NCI-H446 (cell line): ENCODE measurements around the gene CRACR2A.
A peak's percentile ranks its signal among the peaks of the same experiment; 100 is the strongest.

Experiments used
- DNase-seq, 2 experiments: peaks; one replicate each; lab custom pipeline; 2025; lab: John Stamatoyannopoulos, UW

The CRACR2A gene, protein sequence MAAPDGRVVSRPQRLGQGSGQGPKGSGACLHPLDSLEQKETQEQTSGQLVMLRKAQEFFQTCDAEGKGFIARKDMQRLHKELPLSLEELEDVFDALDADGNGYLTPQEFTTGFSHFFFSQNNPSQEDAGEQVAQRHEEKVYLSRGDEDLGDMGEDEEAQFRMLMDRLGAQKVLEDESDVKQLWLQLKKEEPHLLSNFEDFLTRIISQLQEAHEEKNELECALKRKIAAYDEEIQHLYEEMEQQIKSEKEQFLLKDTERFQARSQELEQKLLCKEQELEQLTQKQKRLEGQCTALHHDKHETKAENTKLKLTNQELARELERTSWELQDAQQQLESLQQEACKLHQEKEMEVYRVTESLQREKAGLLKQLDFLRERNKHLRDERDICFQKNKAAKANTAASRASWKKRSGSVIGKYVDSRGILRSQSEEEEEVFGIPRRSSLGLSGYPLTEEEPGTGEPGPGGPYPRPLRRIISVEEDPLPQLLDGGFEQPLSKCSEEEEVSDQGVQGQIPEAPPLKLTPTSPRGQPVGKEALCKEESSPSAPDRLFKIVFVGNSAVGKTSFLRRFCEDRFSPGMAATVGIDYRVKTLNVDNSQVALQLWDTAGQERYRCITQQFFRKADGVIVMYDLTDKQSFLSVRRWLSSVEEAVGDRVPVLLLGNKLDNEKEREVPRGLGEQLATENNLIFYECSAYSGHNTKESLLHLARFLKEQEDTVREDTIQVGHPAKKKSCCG

DNA sequence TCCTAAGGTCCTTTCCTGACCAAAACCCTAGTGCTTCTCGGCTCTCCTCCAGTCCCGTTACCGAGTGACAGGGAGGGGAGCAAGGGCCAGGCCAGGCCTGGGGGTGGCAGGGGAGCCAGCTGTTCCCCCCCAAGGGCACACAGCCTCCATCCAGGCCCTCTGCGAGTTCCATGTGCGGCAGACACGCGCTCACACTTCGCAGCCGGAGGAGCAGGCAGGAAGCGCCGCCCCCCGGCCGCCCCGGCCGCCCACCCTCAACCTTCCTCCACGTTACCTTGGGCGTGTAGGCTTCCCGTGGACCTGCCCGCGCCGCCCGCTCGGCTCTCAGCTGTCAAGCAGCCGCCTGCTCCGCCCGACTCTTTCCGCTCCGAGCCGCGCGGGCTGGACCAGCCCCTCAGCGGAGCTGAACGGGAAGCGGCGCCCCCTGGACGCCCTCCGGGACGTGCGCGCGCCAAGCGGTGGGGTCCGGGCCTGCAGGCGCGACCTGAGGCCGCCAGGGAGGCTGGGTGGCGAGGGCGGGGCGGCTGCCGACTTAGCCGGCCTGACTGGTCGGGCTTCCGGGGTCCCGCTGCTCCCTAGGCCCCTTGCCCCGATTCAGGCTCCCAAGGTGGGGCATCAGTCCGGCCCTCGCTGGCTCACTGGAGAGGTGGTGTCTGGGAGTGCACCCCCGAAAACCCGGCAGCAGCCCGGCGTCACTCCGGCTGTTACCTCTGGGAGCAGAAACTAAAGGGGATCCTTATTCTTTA is at the start of gene CRACR2A:
CRACR2A (minus strand) TSS at position 369 of the 746 bp plus-strand sequence. CDS start 56,110 bp downstream, outside the sequence.
- no peak for DNase-seq

DNA sequence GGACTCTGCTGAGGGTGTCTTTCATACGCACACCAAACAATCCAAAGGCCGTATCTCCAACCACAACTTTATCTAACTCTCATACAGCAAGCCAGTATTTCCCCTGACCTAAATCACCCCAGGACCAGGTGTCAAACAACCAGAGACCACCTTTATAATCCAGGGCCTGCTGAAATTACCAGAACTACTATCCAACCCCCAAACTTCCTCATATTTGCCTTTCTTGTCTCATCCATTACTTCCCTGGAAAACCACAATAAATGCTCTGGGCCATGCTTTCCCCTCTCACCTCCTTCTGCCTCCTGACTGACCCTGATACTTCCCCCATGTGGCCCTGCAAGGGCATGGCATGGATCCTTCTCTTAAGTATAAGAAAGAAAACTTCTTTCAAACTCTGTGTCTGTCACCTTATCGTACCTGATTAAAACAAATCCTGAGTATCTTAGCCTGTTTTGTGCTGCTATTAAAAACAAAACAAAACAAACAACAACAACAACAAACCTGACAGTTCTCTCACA is 44.7 kb upstream of the CRACR2A start:
- no peak for DNase-seq

DNA sequence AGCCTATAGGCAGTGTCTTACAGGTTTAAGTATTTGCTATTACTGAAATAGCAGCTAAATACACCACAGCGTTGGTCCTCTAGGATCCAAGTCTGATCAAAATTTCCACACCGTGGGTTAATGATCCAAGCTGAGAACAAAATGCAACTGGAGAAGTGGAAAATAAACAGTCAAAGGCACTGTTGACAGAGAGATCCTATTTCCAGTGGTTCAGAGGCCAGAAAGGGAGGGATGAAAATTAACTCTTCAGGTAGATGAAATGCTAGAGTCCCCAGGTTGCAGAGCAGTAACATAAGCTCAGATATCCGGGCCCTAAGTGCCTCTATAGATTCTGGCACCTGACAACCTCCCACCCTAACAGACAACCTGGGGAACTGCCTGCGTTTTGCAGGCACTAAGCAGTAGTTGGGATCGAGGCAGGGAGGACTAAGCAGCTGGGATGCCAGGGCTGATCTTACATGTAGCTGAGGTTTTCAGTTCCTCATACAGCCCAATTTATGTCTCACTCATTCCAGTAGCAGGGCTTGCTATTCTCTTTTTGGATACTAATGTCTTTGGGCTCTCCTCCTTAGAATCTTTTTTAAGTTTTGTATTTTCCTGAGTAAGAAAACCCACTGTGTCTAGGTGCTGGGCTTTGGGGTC is 42.7 kb upstream of the CRACR2A start:
- DNase-seq = no peak

DNA sequence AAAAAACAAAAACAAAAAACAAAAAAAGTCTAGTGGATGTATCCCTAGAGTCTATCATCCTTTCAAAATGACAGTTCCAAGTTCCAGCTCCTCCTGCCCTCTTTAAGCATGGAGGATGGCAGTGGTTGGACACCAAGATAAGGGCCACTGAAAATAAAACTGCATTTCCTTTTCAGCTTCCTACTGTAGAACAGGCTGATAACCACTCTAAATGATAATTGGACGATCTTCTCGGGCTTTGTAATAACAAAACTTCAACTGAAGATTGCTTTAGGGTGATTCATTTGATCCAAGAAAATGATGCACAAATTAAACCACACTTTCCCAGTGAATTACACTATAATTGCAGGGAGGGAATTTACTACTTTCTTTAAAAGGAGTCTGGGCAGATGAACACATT is 42.2 kb upstream of the CRACR2A start:
- DNase-seq = no peak

DNA sequence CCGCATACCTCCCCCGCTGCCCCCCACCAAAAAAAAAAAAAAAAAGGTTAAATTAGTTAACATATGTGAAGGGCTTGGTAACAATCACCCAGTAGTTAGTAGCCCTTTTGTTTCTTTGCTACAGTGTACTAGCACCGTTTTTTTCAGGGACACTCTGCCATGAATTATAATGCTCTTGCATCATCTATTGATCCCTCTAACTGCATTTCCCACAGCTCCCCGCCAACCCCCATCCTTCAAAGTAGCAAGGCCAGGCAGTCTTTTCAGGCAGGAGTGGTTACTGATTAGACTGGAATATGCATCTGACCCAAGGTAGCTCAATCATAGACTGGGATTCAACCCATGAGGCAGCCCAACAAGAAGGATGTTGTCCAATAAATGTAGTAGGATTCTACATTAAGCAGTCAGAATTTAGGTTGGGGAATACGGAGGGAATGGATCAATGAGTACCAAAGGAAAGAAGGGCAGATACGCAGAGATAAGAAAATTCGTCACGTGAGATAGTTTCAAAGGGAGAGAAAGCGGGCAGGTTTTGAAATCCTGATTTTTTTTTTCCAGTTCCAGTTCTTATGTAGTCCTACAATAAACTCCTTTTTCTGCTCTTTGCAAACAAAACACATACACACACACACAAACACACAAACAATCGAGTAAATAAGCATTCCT is 39.8 kb upstream of the CRACR2A start:
- no peak for DNase-seq

DNA sequence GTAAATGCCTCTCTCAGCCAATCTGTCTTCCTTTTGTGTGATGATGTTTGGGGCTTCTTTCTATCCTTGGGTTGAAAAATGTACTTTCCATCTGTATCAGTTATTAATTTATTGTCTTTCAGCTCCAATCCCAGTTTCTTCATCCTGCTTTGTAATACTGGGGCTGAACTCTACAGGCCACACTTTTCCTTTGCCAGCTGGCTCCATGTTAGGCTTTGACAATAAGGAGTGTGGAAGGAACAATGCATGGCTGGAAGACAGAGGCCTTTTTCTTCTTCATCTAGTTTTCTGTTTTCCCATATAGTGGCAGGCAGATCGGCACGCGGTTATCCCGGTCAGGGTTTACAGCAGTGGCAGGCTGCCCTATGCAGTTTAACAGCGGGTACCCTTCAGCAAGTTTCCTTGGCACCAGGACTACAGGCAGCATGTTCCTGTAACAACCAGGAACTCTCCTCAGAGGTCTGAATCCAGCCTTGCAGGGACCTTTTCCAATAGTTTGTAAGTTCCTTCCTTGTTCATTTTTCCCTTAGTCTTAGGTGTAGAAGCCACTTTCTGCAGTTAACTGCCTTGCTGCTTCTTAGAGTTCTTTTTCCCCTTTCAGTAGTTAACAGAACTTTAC is 38.5 kb upstream of the CRACR2A start:
- DNase-seq = no peak

DNA sequence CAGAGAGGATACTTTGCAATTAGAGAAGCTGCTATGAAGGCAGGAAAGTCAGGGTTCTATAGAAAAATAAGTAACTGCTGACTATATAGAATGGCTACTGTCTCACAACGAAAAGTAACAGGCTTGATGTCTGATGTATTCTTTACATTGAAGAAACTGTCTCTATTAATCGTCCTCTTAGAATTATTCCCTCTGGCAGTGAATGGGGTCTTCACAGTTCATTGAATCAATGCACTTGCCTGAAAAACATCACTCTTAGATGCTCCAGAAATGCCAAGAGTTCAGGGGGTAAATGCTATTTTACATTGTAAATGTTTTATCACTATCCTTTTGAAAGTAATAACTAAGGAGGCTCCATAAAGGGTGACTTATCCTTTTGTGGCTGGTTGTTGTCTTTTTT is 37.7 kb upstream of the CRACR2A start:
- no peak for DNase-seq

DNA sequence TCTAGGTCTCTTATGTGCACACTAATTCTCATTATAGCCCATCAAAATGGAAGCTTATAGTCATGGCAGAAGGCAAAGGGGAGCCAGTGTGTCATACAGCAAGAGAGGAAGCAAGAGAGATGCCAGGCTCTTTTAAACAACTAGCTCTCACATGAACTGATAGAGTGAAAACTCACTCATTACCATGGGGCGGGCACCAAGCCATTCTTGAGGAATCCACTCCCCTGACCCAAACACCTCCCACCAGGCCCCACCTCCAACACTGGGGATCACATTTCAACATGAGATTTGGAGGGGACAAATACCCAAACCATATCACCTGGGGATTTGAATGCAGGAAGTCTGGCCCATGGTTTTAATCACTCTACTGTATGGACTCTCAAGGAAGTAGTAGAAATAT is 36.9 kb upstream of the CRACR2A start:
- no peak for DNase-seq

DNA sequence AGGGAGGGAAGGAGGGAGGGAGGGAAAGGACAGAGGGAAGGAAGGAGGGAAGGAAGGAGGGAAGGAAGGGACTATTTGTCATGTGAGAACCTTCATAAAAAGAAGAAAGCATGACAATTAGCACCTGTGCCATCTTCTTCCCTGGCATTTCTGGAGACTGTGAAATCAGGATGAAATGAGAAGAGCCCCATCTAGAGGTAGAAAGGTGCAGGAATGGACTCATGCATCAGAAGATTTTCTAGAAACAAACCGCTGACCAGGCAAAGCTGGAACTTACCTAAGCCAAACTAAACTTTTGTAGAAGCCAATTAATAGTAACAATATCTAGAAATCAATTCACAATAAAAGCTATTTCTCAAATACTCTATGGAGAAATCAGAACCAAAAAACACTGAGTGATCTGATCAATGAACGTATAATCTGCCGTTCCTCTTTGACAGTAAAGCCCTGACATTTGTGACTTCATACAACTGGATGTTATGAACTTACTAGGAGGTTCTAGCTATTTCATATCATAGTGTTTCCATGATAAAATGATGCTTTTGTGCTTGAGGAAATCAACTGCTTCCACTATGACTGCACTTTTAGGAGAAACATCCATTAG is 24.4 kb upstream of the CRACR2A start:
- DNase-seq = peak in 1 of 2 experiments; percentile 28

DNA sequence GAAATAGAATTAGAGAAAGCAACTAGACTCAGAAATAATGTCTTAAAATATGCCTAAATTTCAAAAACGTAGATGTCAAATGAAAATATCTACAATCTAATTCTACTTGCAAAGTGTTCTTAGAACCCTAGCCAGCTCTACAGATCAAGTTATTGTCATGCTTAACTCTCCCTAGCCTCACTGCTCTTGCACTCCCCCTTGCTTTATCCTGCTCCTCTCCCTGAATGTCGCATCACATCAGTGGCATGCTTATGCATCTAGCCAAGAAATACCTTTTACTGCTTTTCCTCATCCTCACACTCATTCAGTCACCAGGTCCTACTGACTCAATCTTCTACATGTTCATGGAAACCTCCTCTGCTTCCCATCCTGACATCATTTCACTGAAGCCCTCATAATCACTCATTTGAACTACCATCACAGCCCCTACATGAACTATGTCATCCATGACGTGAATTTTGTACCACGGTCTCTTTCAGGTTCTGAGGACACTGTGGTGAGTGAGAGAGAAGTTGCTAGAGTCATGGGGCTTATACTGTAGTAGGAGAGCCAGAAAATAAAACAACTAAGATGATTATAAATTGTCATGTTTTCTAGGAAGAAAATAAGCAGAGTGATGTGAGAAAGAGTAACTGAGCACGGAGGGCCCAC is 22.6 kb upstream of the CRACR2A start:
- DNase-seq = no peak

DNA sequence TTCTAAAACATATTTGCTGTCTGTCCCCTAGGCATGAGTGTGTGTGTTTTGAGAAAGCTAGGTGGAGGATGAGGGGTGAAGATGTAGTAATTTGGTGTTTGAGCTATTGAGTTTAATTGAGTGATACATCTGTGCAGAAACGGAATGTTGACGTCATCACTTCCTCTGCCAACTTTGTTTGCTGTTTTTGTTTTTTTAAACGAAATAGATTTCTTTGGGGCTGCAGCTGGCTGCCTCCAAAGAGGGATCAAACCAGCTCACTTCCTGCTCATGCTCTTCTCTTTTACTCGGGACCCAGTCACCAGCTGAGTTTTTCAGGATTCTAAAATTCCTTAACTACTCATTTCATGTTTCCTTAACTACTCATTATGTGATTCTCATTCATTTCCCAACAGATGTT is 19.5 kb upstream of the CRACR2A start:
- DNase-seq = no peak

DNA sequence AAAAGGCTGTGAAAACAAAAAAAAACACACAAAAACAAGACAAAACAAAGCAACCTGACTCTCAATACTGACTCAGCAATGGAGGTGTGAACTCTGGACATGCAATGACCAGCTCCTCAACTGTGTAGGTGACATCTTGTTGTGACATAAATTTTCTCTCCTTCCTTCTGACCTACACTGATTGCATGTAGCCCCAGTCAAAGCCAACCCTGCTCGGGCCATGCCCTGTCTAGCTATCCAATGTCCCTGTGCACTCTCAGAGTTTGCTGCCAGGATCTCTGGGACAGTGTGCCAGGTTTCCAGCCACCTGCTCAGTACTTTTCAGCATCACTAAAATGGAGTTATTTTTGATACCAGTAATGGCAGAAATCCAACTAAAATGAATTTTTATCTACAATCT is 18.9 kb upstream of the CRACR2A start:
- no peak for DNase-seq

DNA sequence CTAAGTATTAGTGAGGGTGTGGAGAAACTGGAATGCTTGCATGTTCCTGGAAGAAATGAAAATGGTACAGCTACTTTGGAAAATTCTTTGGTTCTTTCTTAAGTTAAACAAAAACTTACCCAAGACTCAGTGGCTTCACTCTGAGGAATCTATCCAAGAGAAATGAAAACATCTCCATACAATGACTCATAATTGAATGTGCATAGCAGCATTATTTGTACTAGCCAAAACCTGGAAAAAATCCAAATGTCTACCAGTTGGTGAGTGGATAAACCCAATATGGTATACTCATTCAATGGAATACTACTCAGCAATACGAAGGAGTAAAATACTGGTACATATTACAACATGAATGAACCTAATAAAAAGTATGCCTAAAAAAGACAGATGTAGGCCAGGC is 18.0 kb upstream of the CRACR2A start:
- DNase-seq = no peak

DNA sequence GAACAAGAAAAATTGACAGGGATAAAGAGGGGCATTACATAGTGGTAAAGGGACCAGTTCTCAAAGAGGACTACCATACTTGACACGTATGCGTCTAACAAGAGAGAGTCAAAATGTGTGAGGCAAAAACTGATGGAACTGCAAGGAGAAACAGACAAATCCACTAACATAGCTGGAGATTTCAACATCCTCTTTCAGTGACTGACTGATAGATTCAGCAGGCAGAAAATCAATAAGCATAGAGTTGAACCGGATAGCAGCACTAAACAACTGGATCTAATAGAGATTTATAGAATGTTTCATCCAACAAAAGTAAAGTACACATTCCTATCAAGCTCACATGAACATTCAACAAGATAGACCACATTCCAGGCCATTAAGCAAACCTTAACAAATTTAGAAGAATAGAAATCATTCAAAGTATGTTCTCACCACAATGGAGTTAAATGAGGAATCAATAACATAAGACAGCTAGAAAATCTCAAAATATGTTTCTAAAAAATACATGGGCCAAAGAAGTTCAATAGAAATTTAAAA is 16.1 kb upstream of the CRACR2A start:
- DNase-seq = no peak

DNA sequence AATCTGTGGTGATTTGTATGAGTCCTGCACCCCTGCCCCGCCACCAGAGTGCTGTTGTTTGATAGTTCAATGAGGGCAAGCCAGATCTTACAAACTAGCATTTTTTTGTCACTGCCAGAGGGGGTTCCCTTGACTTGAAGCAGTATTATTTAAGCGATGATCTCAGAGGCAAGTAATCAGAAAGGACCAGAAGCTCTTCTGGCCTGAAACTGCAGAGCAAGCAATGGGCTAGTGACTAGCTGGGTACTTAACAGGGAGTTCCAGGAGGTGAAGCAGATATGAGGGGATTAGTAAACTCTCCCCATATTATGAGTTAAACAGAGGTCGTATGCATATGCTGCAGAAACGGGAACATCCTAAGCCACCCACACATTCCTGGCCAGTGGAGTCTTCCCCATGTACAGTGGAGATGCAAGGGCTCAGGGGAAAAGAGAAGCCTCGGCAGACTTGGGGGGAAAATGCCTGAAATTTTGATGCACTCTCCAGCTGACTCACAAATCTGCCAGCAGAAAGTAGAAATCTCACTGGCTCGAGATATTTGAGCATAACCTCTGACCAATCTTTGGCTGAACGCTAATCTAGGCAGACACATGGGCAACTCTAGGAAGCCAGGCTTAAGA is 8.3 kb upstream of the CRACR2A start:
- no peak for DNase-seq

DNA sequence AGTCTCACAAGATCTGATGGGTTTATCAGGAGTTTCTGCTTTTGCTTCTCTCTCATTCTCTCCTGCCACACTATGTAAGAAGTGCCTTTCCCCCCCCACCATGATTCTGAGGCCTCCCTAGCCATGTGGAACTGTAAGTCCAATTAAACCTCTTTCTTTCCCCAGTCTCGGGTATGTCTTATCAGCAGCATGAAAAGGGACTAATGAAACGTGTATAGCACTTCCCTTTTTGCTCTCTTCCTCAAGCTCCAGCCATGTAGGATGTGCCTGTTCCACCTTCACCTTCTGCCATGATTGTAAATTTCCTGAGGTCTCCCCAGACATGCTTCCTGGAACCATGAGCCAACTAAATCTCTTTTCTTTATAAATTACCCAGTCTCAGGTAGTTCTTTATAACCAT is 7.0 kb upstream of the CRACR2A start:
- DNase-seq = no peak

DNA sequence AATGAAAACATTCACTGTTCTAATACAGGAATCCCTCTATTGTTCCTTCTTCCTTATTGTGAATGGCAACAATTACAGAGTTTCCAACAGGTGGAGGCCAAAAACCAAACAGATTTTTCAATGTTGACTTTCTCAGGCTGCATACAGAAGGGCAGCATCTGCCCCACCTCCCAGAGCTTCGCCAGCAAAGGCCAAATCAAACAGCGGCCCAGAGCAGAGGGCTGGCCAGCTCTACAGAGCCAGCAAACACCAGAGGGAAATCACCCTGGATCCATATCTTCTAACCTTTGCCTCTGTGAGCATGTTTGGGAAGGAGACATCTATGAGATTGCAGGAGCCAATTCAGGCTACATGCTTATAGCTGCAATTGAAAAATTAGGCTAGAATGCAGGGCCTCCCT is 4.4 kb upstream of the CRACR2A start:
- DNase-seq = no peak

DNA sequence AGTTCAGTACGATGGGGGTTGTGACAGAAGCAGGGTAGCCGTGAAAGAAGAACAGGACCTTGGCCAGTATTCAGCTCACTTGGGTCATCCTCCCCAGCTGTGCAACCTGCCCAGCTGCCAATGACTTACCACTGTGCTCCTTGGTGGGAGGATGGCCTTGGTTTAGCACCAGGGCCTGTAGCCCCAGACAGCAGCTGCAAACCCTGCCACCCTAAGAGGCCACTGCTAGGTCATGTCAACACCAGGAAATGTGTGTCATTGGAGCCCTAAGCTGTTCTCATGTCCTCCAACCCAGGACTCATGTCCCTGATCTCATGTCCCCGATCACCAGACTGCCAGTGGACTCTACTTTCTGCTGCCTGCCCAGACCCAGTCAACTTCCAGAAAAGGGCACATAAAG is 3.0 kb upstream of the CRACR2A start:
- DNase-seq = no peak

DNA sequence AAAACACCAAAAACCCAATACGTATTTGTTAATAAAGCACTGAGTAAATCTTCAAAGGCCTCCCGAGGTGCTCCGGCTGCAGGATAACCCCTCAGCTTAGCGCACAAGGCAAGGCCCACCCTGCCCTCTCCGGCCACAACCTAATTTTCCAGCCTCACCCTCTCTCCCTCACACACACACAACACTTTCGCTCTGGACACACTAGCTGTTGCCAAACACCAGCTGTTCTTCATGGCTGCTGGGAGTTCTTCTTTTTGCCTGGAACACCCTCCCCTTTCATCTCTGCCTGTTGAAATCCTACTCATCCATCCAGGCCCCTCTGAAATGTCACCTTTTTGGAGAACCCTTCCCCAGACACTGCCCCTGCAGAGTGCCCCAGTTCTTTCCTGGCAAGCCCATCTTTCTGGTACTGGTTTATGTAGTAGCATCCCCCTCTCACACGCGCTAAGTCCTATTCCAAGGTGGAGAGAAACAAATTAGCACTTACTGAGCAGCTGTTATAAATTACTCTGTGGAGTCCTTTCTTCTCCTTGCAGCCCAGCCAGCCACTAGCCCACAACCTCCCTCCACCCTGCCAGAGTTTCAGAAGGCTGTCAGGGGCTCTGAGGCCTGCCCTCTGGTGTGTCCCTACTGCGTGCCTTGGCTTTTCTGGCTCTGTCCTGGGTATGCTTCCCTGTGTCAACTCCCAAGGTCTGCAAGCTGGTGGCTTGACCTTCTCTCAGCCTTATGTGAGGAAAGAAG is 805 bp upstream of the CRACR2A start:
- DNase-seq = no peak
